Smooth muscle cell of the brain vasculature (primary cell): ENCODE measurements around the gene EFHD2.
"Not testable (repeated sequence)": the region's sequence is repeated elsewhere in the genome, so short reads cannot be mapped to it uniquely, and the experiment has no call there.

Experiments used
- DNase-seq: peaks from one replicate; pipeline ENCODE4 v3.0.0-alpha.2; 2012; ENCODE audit warnings: low read depth, low spot score

Gene EFHD2

DNA sequence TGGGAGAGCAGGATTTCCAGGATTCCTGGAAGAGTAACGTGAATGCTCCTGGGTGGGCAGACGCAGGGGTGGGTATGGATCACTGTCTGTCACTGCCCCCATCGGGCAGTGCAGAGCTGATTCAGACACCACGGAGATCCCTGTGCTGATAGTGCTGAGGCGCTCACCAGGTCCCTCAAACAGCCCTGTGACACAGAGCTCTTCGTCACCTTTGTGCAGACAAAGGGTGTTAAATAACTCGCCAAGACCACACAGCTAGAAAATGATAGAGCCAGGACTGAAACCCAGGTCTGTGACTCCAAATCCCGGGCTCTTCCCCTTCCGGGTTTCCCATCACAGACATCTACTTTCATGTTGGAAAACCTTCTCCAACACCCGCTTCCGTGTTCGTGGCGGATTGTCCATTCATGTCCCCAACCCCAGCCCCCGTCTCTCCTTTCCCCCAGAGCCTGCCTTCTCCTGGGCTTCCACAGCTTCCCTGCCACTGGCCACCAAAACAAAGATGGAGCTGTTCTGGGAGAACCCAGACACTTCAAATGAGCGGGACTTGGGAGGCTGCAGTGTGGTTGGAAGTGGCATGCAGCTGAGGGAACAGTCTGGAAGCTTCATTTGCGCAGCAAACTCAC, 2.6 kb downstream of the EFHD2 start:
- DNase-seq, result no peak

DNA sequence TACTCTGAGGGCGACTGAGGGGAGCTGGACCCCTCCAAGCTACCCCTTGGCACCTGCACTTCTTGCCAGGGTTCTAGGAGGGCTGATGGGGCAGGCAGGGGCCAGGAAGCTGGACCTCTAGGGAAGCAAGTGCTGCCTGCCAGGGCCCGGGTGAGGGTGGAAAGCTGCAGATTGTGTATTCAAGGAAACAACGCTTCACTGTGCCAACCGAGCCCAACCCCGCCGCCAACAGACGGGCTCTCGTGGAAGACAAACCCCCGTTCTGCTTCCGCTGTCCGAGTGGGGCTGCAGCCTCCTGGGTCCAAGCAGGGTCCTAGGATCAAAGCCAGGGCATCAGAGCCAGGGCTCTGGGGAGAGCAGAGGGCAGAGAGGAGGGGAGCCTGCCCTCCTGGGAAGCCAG, 3.2 kb downstream of the EFHD2 start:
- no peak for DNase-seq

DNA sequence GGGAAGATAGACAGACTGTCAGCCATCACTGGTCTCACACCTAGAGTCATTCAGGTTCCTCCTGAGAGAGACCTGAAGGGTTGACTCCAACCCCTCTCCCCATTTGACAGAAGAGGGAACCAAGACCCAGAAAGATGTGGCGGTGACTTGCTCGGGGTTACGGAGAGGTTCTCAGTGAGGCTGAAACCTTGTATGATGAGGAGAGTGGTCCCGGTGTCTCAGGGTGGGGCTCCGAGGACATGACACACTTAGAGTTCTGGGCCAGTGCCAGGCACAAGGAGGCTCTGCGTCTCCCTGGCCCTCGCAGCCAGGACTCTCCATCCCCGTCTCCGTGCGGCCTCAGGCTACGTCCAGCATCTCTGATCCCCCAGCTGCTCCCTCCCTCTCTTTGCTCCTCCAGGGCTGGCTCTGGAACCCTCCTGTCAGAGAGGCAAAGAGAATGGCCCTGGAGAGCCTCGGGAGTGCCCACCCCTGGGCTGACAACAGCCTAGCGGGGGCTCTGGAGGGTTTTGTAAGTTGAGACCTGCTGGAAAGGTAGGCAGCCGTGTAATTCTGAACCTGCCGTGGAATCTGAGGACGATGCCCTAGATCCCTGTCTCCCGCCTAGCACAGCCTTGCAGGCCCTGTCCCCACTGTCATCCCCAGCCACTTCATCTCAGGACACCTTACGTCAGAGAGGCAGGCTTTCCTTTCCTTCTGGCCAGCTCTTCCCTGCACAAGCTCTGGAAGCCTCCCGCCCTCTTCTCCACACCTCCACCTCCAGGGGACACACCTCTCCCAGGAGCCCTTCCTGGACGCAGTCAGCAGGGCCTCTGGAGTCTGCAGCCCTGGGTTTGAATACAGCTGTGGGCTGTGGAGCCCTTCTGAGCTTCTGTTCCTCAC, 4.1 kb downstream of the EFHD2 start:
- no peak for DNase-seq

DNA sequence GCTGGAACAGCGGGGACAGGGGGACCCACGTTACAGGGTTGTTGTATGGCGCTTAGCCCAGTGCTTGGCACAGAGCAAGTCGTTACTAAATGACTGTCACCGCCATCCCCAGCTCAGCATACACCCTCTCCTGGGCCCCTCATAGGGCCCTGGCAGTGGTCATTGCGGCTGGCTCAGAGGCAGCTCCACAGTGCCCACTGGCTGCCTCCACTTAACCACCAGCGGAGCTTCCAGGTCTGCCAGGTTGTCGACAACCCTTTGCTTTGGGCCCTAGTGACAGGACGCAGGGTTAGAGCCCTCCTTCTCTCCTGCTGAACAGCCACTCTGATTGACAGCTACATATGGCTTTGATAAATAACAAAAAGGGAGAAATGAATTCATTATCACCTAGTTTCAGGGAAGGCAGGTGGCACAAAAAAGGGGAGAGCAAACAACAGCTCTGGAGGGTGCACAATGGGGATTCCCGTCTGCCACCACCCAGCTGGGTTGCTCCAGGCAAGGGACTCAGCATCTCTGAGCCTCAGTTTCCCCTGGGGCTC, 4.8 kb downstream of the EFHD2 start:
- no peak for DNase-seq

DNA sequence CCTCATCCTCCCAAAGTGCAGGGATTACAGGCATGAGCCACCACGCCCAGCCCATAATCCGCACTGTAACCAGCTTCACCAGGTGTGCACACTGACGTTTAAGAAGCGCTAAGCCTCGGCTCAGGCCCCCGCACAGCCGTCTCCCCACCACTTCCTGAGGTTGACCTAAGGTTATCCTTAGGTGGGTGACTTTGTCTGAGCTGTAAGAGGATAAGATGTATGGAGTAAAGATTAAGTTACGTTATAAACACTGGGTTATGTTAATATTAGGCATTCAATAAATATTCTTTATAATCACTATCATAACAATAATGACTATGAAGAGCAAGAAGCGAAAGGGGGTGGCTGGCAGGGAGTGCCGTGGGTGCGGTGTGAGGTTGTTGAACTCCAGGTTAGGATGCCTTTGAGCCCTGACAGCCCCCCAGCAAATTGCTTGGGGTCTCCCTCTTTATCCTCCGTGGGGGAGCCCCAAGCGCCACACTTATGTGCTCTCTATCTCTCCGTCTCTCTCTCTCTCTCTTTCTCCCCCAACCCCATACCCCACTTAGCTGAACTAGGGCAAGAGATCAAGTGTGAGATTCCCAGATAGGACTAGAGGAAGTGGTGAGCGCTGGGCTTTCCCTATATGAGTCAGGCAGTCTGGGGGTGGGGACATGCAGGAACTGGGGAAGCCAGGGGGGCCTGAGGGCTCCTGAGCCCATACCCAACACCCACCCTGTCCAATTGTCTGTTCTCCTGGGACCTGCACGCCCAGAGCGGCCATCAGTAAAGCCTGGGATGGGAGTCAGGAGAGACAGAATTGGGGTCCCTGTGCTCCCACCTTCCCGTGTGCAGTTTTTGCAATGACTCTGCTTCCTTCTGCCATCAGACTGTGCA, 7.6 kb downstream of the EFHD2 start:
- DNase-seq, result no peak

DNA sequence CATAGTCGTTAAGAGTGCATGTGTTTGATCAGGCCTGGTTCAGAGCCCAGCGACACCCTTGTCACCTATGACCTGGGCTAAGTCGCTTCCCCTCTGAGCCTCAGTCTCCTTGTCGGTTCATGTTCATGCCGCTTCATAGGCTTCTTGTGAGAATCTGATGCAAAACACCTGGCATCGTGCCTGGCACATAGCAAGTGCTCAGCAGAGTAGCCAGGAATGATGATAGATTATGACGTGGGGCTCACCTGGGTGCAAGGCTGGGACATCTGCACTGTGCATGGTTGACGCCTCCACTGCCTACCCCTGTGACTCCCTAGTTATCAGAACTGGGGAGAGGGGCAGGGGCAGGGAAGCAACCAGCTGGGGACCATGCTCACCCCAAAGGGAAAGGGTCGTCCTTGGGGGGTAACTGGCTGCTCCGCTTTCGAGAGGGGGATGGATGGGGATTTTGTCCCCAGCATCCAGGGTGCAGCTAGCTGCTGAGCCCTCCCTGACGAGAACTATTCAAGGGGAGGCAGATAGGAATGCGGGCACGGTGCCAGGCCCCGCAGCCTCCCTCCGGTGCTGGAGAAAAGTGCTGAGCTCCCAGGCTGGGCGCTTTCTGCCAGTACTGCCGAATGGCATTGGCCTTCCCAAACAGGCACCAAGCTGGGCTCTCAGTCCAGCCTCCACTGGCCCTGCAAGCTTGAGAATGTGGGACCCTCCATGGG, 9.3 kb downstream of the EFHD2 start:
- no peak for DNase-seq

DNA sequence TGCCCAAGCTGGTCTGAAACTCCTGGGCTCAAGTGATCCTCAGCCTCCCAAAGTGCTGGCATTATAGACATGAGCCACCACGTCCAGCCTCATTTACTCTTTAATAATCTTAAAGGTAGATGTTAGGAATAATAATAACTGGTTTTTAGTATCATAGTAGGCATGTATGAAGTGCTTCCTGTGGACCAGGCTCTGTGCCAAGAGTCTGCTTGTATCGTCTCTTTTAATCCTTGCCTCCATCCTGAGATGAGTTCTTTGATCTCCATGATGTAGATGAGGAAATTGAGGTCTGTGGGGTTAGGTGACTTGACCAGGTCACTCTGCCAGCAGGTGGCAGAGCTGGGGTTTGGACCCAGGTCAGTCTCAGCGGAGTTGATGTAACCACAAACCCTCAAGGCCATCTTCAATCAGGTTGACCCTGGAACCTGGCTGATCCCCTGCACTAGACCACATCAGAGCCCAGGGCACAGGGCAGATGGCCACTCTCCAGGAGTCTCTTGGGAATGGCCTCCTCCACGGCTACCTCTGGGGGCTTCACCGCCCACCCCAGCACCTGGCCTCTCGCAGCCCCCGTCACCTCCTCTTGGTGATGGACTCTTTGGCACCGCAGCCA, 11.3 kb downstream of the EFHD2 start:
- DNase-seq, result no peak

DNA sequence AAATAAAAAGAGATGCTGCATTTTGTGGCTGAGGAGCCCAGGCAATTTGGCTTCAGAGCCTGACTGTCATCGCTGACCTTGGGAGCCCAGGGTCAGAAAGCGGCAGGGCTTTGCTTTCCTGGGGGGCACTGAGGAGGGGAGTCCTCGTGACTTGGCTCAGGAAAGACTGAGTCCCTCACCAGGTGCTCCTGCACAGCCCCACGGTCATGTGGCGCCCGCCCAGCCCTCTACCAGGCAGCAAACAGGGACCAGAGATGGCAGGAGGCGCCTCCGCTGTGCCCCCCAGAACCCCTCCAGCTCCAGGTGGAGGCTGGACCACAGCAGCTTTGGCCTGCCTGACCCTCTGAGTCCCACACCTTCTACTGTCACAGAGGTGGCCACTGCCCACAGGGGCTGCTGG, 13.2 kb downstream of the EFHD2 start:
- DNase-seq, result no peak

DNA sequence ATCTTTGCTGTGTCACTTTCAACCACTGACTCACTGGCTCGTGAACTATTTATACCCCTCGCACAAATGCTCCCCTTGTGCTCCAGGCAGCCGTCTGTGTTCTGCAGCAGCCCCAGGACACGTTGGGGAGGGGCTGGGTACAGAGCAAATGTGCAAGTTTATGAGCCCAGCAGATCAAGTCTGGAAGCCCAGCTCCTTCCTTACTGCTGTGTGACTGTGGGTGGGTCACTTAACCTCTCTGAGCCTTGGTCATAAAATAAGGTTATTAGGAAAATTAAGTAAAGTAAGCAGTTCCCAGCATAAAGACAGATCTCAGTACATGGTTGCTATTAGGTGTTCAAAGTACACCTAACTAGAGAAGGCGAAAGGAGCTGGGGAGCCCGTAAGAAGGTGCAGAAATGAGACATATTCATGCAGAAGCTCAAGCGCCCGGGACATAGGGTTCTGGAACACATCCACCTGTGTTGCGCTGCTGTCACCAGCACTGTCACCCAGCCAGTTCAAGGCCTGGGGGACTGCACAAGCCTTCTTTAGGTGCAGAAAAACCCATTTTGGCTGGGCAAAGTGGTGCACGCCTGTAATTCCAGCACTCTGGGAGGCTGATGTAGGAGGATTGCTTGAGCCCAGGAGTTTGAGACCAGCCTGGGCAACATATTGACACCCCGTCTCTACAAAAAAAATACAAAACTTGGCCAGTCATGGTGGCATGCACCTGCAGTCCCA, 13.8 kb downstream of the EFHD2 start:
- DNase-seq, result no peak

DNA sequence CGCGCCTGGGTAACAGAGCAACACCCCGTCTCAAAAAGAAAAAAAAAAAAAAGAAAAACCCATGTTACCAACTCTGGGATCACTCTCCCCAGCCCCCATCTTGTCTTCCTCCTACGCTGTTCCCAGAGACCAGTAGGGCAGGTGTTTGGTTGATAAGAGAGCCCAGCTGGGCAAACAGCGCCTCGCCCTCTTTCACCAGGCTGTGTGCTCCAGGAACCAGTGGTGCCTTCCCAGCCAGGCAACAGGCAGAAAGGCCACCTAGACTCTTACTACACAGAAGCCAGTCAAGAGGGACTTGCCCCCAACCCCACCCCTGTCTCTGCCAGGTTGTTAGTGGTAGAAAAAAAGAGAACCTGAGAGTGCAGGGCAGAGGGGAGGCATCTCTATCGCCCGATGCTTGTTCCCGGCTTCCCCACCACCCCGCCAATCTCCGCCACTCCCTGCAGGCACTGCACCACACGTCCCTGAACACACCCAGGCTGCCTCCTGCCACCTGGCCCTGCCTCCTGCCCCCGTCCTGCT, 14.5 kb downstream of the EFHD2 start:
- no peak for DNase-seq

DNA sequence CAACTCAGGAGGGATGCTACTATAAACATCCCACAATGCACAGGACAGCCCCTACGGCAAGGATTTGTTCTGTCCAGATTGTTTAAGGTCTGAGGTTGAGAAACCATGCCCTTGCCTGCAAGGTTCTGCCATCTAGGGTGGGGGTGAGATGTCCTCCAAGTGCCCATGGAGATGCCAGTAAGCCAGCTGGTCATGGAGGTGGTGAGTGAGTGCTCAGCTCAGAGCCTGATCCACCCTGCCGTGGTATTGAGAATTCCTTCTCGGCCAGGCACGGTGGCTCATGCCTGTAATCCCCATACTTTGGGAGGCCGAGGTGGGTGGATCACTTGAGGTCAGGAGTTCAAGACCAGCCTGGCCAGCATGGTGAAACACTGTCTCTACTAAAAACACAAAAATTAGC, 15.3 kb downstream of the EFHD2 start:
- no peak for DNase-seq

DNA sequence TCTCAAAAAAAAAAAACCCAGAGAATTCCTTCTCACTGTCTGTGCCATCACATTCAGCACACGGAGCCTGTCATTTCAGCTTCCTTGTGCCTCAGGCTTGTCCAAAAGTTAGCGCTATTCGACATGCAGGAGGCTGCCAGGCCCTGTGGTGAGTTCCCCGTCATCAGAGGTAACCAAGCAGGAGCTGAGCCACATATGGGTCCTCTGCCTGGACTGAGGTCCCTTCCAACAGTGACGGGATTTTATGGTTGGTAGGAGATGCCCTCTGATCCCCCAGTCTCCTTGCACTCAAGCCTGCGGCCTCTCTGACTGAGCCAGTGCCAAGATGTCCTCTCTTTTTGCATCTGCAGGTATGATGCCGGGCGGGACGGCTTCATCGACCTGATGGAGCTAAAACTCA, 15.8 kb downstream of the EFHD2 start:
- DNase-seq, result no peak

DNA sequence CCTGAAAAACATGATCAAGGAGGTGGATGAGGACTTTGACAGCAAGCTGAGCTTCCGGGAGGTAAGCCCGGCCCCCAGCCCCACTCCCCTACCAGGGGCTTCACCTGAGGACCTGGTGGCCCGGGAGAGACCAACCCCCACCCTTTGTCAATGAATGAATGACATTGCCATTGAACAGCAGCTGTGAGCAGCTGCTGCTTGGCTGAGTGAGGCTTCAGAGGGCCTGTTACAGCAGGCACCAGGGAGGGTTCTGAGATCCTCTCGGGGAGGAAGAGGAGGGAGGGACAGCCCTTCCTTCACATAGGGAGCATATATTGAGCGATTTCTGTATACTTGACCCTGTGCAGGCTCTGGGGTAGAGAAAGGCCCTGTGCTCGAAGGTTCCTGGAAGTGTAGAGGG, 16.3 kb downstream of the EFHD2 start:
- no peak for DNase-seq

DNA sequence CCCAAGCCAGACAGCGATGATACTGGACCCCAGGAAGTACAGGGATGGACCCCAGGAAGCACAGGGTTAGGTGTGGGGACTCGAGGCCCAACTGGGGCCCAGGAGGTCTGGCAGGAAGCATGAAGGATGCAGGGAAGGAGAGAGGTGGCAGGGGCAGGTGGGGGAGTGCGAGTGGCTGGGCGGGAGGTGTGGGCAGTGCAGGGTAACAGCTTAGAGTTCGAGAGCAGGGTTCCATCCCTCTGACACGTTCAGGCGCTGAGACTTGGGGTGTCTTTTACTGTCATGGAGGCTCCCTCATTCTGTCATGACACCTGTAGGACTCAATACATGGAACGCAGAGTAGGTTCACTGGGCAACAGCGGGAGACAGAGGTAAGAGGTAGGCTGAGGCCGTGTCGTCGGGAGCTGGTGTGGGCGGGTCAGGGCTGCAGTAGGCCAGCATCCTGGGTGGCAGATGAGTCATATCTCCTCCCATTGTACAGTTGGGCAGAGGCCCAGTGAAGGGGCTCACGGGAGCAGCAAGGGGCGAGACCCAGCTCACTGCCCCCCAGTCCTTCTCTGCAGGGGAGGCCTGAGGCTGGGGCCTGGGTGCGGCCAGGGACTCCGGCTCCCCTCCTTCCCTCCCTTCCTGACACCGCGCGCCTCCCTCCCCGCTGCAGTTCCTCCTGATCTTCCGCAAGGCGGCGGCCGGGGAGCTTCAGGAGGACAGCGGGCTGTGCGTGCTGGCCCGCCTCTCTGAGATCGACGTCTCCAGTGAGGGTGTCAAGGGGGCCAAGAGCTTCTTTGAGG, 17.0 kb downstream of the EFHD2 start:
- no peak for DNase-seq

DNA sequence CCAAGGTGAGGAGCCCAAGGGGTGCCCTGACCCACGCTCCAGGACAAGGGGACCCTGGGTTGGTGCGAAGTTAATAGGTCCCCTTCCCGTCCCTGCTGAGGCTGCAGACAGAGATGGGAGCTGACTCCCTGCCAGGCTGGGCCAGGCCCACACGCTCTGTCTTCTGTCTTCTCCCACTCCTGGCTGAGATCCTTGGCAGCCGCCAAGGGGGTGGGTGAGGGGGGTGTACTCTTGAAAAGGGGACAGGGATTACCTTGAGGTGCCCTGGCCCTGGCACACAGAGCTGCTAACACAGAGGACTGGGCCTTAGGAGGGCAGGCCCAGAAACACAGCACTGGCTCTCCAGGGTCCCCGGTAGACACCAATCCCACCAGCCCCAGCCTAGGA, 17.6 kb downstream of the EFHD2 start:
- no peak for DNase-seq

DNA sequence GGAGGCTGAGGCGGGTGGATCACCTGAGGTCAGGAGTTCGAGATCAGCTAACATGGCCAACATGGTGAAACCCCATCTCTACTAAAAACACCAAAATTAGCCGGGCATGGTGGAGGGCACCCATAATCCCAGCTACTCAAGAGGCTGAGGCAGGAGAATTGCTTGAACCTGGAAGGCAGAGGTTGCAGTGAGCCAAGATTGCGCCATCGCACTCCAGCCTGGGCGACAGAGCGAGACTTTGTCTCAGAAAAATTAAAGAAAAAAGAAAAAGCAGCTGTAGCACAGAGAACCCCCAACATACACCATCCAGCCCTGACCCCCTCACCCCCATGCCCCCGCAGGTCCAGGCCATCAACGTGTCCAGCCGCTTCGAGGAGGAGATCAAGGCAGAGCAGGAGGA, 18.6 kb downstream of the EFHD2 start:
- not testable (repeated sequence) for DNase-seq

DNA sequence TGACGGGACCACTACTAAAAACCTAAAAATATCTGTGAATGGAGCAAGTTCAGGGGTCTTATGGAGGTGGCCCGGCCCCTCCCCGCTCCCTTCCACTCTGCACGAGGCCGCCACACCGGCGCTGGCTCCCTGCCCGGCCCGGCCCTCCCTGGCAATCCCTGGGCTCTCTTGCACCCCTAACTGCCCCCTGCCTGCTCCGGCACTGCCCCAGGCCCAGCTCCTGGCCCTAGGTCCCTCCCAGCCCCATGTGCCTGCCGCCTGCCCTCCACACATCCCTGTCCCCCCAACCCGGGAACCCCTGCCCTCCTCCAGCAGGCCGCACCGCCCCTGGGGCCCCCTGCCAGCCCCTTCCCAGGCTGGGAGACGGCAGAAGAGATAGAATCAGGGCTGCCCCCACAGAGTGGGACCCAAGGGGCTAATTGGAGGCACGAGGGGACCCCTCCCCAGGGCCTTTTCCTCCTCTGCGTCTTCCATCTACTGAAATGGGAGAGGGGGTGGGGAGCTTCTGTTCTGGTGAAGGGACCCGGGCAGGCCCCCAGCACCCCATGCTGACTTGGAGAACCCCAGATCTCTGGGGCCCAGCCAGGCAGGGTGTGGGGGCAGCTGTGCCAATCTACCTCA, 19.2 kb downstream of the EFHD2 start:
- no peak for DNase-seq

DNA sequence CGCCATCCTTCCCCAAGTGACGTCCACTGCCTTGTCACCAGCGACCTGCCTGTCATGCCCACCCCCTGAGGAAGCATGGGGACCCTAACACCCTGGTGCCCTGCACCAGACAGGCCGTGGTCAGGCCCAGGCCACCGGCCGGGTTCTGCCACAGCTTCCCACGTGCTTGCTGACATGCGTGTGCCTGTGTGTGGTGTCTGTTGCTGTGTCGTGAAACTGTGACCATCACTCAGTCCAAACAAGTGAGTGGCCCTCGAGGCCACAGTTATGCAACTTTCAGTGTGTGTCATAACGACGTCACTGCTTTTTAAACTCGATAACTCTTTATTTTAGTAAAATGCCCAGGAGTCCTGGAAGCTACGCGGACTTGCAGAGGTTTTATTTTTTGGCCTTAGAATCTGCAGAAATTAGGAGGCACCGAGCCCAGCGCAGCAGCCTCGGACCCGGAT, 20.0 kb downstream of the EFHD2 start:
- DNase-seq, result no peak
